HG03108 (cell line): Measurements from ENCODE around the gene CEBPA.
"Not testable (repeated sequence)": the region's sequence is repeated elsewhere in the genome, so short reads cannot be mapped to it uniquely, and the experiment has no call there.

ENCODE experiments used
- ATAC-seq: cut with Tn5 transposase; IDR thresholded peaks from one replicate; pipeline ENCODE4 v1.9.1; 2021; ENCODE audit warnings: moderate library complexity; ENCODE audit not compliant: unreplicated experiment

The CEBPA gene

DNA sequence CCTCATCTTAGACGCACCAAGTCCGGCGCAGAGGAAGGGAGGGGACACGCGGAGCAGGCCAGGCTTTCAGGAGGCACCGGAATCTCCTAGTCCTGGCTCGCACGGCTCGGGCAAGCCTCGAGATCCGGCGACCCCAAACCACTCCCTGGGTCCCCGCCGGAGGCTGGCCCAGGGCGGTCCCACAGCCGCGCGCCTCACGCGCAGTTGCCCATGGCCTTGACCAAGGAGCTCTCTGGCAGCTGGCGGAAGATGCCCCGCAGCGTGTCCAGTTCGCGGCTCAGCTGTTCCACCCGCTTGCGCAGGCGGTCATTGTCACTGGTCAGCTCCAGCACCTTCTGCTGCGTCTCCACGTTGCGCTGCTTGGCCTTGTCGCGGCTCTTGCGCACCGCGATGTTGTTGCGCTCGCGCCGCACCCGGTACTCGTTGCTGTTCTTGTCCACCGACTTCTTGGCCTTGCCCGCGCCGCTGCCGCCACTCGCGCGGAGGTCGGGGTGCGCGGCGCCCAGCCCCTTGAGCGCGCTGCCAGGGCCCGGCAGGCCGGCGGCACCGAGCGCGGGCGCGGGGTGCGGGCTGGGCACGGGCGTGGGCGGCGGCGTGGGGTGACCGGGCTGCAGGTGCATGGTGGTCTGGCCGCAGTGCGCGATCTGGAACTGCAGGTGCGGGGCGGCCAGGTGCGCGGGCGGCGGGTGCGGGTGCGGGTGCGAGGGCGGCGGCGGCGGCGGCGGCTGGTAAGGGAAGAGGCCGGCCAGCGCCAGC, 1.0 kb downstream of the CEBPA start:
- no peak for ATAC-seq

DNA sequence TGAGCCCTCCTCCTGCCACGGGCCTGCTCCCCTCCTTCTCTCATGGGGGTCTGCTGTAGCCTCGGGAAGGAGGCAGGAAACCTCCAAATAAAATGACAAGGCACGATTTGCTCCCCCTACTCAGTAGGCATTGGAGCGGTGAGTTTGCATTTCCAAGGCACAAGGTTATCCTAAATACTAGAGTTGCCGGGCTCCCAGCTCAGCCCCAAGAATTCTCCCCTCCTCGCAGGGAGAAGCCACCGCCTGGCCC, 1.5 kb downstream of the CEBPA start:
- no peak for ATAC-seq

GRCh38 chr19:33300009-33300893, 2.1 kb downstream of the CEBPA start:
- ATAC-seq, result no peak

DNA sequence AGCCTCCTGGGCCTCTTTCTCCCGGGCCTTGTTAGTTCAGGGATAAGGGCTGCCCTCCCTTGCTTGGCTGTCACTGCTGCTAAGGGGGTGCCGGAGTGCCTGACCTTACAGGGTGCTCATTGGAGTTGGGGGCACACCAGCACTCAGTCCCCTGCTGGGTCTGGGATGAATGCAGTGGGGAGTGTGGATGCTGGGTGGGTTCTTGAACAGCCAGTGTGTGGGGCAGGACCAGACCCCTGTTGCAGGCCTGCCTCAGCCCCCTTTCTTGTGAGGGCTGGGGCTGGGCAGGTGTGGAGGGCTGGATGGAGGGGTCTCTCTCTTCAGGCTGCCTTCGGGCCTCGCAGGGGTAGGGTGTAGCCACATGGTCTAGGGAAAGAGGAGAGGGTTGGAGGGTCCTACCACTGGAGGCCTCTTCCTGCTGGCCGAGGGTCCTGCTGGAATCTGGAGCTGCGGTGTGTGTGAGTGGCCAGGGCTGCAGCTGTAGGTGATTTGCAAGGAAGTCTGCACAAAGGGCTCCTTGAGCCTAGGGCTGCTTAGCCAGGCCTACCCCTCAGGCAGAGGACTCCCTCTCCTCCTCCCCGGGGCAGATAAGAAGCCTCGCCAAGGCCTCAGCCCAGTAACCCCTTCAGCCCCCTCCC, 3.2 kb downstream of the CEBPA start:
- ATAC-seq, result no peak

- ATAC-seq, result no peak
Observed at GRCh38 chr19:33298146-33298911, 4.0 kb downstream of the CEBPA start.

- ATAC-seq, result no peak
Observed at GRCh38 chr19:33297401-33298145, 4.8 kb downstream of the CEBPA start.

GRCh38 chr19:33296488-33296971, 5.8 kb downstream of the CEBPA start:
- no peak for ATAC-seq

DNA sequence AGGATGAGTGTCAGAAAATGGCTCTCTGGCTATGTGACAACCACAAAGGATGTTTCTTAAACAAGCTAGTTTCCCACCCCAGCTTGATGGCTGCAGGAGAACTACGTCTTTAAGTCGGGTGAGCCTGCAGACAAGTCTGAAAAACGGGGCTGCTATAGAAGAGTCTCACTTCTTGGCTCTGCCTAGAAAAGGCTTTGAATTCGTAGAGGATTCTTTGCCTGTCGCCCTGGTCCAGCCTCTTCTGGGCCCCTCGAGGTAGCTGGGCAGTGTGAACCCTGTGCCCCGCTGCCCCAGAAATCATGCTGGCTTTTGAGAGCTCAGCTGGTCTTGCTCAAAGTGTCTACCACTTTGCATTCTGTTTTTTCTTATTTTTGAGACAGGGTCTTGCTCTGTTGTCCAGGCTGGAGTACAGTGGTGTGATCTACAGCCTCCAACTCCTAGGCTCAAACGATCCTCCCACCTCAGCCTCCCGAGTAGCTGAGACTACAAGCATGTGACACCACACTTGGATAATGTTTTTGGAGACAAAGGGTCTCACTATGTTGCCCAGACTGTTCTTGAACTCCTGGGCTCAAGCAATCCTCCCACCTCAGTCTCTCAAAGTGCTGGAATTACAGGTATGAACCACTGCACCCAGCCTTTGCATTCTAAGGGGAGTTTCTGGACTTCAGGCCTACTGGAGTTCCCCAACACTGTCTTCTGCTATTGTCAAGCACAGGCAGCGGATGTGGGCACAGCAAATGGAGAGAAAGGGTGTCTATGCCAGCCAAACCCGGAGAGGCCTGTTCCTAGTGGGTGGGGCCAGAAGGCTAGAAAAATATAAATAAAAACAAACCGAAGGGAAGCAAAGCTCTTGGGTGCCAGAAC, 6.5 kb downstream of the CEBPA start:
- ATAC-seq, result no peak

DNA sequence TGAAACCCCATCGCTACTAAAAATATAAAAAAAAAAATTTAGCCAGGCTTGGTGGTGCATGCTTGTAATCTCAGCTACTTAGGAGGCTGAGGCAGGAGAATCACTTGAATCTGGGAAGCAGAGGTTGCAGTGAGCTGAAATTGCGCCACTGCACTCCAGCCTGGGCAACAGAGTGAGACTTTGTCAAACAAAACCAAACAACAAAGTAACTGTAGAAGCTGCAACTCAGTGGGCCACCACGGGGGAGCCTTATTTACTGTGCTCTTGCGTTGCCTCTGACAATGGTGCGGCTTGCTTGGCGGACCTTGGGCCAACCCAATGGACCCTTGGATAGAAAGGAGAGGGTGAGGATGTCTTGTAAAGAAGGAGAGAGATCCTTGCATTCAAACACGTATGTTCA, 7.3 kb downstream of the CEBPA start:
- not testable (repeated sequence) for ATAC-seq

GRCh38 chr19:33294058-33294798, 8.1 kb downstream of the CEBPA start:
- ATAC-seq, result no peak

DNA sequence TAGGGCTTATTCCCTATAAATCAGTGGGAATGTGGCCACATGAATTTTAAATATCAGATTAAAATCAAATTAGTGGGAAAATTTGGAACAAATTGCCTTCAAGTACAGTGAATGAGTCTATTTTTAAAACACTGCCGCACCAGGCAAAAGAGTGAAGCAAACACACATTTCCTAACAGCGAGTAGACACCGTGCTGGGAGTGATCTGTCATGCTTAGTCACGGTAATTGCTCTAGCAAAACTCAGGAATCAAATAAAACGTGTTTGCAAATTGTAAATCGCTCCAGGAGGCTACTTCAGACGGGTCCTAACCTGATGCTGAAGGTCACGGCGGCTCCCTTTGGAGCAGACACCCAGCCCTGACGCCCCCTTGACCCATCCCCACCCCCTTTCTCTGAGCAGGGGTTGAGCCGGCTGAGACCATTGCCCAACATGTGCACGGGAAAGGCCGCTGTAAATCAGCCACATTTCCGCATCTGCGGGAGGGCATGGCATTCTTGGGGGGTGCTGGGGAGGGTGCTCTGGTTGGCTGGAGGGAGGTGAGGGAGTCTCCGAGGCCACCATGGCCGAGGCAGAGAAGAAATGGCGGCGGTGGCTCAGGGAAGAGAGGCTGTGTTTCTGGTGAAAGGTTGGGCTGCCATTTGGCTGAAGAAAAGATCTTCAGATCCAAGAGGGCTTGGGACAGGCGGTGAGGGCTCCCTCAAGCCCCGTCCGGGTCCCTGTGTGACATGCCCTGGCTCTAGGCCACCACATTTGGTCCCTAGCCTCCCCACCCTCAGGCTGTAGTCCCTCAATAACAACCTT, 8.9 kb downstream of the CEBPA start:
- no peak for ATAC-seq

- no peak for ATAC-seq
Observed at GRCh38 chr19:33292595-33293254, 9.6 kb downstream of the CEBPA start.

DNA sequence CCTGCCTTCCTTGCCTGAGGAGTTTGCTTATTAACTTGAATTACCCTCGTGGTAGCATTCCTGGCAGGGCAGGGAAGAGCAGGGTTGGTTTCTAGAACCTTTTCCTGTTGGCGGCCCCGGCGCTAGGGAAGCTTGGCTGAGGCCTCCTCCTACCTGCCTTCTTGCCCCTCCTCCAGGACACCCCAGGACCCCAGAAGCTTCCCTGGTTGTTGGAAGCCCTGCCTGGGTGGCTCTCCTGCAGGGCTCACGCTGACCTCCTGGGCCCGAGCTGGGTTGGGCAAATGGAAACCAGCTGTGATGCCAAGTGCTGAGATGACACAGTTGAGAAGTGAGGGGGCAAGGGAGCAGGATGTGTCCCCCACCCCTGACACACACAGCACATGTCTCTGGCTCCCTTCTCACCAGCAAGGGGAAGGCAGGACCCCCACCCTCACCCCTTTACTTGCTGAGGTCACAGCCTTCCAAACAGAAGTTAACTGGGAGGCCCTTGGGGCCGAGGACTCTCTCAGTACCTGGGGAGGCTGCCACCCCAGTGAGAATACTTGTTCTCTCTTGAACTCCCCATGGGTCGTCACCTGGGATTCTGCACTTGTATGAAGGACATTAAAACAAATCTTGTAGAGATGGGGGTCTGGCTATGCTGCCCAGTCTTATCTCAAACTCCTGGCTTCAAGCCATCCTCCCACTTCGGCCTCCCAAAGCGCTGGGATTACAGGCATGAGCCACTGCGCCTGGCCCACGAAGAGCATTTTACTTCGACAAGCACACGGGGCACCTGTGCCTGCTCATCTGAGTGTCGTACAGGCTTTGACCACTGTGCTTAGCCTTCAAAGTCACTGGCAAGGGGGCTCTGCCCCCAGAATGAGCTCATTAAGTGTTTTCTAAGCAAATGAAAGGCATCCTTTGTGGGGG, 10.5 kb downstream of the CEBPA start:
- ATAC-seq, result no peak

- no peak for ATAC-seq
Observed at GRCh38 chr19:33290956-33291622, 11.2 kb downstream of the CEBPA start.

GRCh38 chr19:33290082-33290815, 12.1 kb downstream of the CEBPA start:
- ATAC-seq, result no peak
